Pancreas (tissue), 10 donors: Measurements from ENCODE around the gene WDR20. TPM values are rescaled to one million over a fixed set of nuclear protein-coding genes. Genes with fewer than 3 reads are reported as not detected.

Experiments
- ATAC-seq, 4 donors: fragments of 200-7000 bp; cut with Tn5 transposase; one replicate each; pipeline versions ENCODE4 v1.8.0 to v1.9.1; 2020; ENCODE audit warnings: mild to moderate bottlenecking in 4 of 4, moderate library complexity in 4 of 4
- DNase-seq, 6 donors: peaks; one replicate each; pipeline ENCODE4 v3.0.0-alpha.2; 2020
- FAIRE-seq: peaks from 2 replicates; lab custom pipeline; 2012; peaks lifted over from hg19 to GRCh38; lab: Jason Lieb, UNC
- H3K27ac ChIP-seq, 4 donors: fragments of 200-600 bp; sonication (generic); 1 replicate in 3 of 4; 2 replicates in 1 of 4; pipeline versions ENCODE4 v1.5.0 to v1.8.0; 2020
- H3K27me3 ChIP-seq, 4 donors: fragments of 200-600 bp; one replicate each; pipeline ENCODE4 v1.8.0; 2021
- H3K36me3 ChIP-seq, 3 donors: fragments of 200-600 bp; sonication (generic) in 1 of 3; one replicate each; pipeline versions ENCODE4 v1.5.0 to v1.8.0; 2020 to 2021
- H3K4me1 ChIP-seq, 3 donors: fragments of 200-600 bp; one replicate each; pipeline ENCODE4 v1.8.0; 2021
- H3K4me3 ChIP-seq, 4 donors: fragments of 200-600 bp; sonication (generic) in 2 of 4; one replicate each; pipeline versions ENCODE4 v1.5.0 to v1.8.0; 2020 to 2021
- H3K9me3 ChIP-seq, 4 donors: fragments of 200-600 bp; one replicate each; pipeline ENCODE4 v1.8.0; 2021
- CTCF ChIP-seq, 4 donors: fragments of 200-600 bp; sonication (generic) in 3 of 4; IDR thresholded peaks; one replicate each; pipeline versions ENCODE4 v1.5.0 to v1.8.0; 2021; ENCODE audit warnings: antibody characterized with exemption in 4 of 4
- WGBS, 2 donors: extraction: QIAGEN DNeasy Blood & Tissue Kit; methylation state at CpG; one replicate each; pipeline ENCODE4 v1.1.7; 2013; 5-methylcytosine and 5-hydroxymethylcytosine counted together
- intact Hi-C, 3 donors: fragments of 100-400 bp; cut with DNase I; formaldehyde crosslinking; loops; one replicate each; pipeline versions ENCODE4 v1.11.1 to v1.14.2; 2022
- polyA plus RNA-seq, 2 donors: library from polyadenylated mRNA; stranded (reverse); fragments of 200-250 nt; gene quantifications; one replicate each; pipeline ENCODE4 v1.2.3, GENCODE V29; 2013
- total RNA-seq, 6 donors: library from RNA; stranded (reverse); fragmentation: NEBNext Ultra II Directional in 4 of 6; extraction: Animal tissue kit (Norgen Biotek cat#: 25700) in 4 of 6; gene quantifications; one replicate each; pipeline versions ENCODE4 v1.2.1 to v1.2.4, GENCODE V29; 2021 to 2023
- donor health status: healthy with polysubstance abuse.
- donor health status: DM: no; HTN: no; CAD: no; lungs with moderate emphysema.
- donor health status: DM: no; HTN: no; CAD: no.
- donor health status: control.
- donor health status: control.
- donor health status: Bipolar disorder and iron deficiency.
- donor health status: DM: yes; HTN: yes; CAD: no.
- donor health status: DM: no; HTN: no; CAD: no.
- donor health status: DM: no; HTN: no; CAD: no.
- donor health status: DM: yes; HTN: yes; CAD: no.

The WDR20 gene
- total and polyA plus RNA-seq, 8 donors: 7.4 to 19.5 (median 14.0) TPM

- WGBS, 2 donors: 81 to 86% methylated on average over 6 of the region's 6 CpGs
- no peak for FAIRE-seq
- no peak for DNase-seq
- H3K27me3 ChIP-seq: no peaks in the 10 kb centered on the region
- intact Hi-C loops: loop anchor here in 1 of 3 donors (5.0 kb wide), 1 partner anchor 48 kb away; no protein-coding TSS in a partner anchor
- no peaks in the 10 kb centered on the region for H3K9me3 ChIP-seq
- TF ChIP-seq CTCF (IDR thresholded peaks at IDR 0.05): no peak
- ATAC-seq: no peak
- no peak overlapping the region for H3K27ac ChIP-seq
- no peaks in the 10 kb centered on the region for H3K36me3 ChIP-seq
- no peaks in the 10 kb centered on the region for H3K4me1 ChIP-seq
- H3K4me3 ChIP-seq: no peak overlapping the region
These were observed 44.3 kb upstream of the WDR20 start for GRCh38 chr14:102095231-102095870.

DNA sequence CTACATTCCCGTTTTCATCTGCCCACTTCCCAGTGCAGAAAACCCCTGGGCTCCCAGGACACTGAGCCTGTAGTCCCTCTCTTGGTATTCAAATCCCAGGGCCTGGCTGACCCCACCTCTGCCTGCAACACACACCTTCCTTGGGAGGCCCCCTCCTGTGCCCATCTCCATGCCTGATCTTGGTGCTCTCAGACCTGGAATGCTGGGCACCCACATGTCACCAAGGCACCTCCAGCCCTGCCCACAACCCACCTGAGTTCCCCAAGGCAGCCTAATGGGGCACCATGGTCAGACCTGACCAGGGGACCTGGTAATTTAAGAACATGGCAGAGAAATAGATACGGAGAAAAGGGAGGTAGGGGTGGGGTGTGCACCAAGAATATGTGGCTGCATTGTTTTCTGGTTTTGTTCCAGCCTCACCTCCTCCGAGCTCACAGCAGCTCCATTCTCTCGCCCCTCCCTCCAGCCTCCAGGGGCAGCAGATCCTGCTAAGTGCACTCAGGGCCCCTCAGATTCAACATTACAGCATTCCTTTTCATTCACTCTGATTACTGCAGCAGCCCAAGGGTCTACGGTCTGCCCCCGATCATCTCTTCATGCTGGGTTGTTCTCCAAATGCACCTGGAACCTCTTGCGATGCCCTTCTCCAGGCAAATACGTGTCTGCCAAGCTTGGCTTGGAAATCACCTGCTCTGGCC lies 43.7 kb upstream of the WDR20 start:
- 43 to 49% methylated on average over 8 of the region's 8 CpGs for WGBS, 2 donors
- Histone ChIP-seq H3K9me3 (no peaks in the 10 kb centered on the region), H3K4me1 (no peaks in the 10 kb centered on the region), H3K4me3 (no peak overlapping the region), H3K36me3 (no peaks in the 10 kb centered on the region), H3K27me3 (no peaks in the 10 kb centered on the region), H3K27ac (no peak overlapping the region)
- ATAC-seq (peak; percentile 4 to 18 (median 8)), FAIRE-seq (no peak), DNase-seq (no peak)
- intact Hi-C loops: loop anchor here in 1 of 3 donors (5.0 kb wide), 1 partner anchor 49 kb away; no protein-coding TSS in a partner anchor
- no peak for TF ChIP-seq CTCF (IDR thresholded peaks at IDR 0.05)

- Histone ChIP-seq H3K36me3 (no peaks in the 10 kb centered on the region), H3K27ac (no peak overlapping the region), H3K4me1 (no peaks in the 10 kb centered on the region), H3K4me3 (no peak overlapping the region), H3K9me3 (no peaks in the 10 kb centered on the region), H3K27me3 (no peaks in the 10 kb centered on the region)
- WGBS, 2 donors: 30 to 32% methylated on average over 12 of the region's 12 CpGs
- intact Hi-C loops: loop anchor here in 1 of 3 donors (5.0 kb wide), 1 partner anchor 49 kb away; no protein-coding TSS in a partner anchor
- ATAC-seq: peak; percentile 91 to 95 (median 94)
- FAIRE-seq: peak; percentile 68
- peak; percentile 69 to 92 (median 84) for DNase-seq
- peak; percentile 37 to 69 (median 61) for TF ChIP-seq CTCF (IDR thresholded peaks at IDR 0.05)
These were observed 43.0 kb upstream of the WDR20 start for GRCh38 chr14:102096569-102097188.

DNA sequence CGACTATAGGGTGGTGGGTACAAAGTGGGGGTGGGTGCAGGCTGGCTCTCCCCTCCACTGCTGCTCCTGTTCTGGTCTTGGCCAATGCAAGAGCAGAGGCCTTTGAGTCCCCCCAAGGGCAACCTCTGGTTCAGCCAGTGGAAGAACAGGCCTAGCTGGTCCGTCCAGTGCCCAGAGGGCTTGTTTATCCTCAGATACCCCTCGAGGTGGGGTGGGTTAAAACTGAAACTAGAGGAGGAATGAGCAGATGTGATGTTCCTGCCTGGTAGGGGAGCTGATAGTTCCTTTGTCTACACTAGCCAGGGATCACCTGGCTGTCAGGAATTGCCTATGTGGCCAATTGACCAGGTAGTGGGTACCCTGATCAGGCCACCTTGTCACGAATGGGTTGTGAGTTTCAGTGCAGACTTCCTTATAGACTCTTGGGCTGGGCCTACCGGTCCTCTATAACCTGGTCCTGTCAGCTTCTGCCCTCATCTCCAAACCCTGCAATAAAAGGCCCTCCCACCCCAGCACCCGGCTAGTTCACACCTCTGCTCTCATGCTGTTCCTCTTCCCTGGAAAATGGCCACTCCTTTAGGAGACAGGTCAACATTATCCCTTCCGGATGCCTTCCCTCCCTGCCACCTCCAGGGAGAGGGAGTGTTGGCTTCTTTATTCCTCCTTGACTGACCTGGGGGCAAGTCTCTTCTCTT lies 42.1 kb upstream of the WDR20 start:
- Histone ChIP-seq H3K36me3 (no peaks in the 10 kb centered on the region), H3K9me3 (no peaks in the 10 kb centered on the region), H3K4me3 (no peak overlapping the region), H3K27me3 (no peaks in the 10 kb centered on the region), H3K27ac (no peak overlapping the region), H3K4me1 (no peaks in the 10 kb centered on the region)
- WGBS, 2 donors: 43 to 52% methylated on average over 7 of the region's 7 CpGs
- peak in 2 of 4 donors; percentile 10 to 50 for ATAC-seq
- DNase-seq: no peak
- no peak for FAIRE-seq
- no peak for TF ChIP-seq CTCF (IDR thresholded peaks at IDR 0.05)
- intact Hi-C loops: loop anchor here in 1 of 3 donors (5.0 kb wide), 1 partner anchor 50 kb away; no protein-coding TSS in a partner anchor
